Measurements from ENCODE around the gene ZNF580.

ZNF580 gene

DNA sequence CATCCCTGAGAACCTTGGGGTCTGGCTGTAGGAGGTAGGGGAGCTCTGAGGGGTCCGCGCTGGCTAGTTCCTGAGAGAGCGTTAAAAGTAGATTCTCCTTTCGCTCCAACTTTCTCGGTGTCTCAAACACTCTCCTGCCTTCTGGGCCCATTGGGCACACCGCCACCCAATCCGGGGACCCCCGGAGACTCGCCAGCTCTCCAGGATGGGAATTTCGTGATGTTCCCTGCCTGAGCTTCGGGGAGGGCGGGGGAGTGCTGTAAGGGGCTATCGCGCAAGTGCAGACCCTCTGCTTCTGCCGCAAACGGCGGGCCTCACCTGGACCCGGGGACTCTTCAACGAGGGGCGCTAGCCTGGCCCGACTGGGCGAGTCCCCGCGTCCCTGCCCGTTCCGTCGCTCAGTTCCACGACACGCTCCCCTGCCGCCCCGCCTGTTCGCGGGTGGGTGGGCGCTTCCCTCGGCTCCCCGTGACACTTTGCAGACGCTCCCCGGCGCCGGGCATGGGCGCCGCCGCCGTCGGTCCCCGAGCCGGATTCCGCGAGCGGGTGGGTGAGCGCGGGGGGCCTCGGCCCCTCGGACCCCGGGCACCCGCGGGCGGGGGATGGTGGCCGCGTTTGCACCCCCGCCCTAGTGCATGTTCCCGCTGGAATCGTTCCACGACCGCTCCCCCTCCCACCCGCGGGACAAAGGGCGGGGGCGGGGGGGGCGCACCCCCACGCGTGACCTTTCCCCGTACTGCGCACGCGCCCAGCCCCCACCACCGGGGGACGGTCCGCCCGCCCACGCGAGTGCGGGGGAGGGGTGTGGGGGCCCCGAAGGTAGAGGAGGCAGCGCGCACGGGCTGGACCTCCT lies 7.2 kb downstream of the ZNF580 start, which contains the start of gene CCDC106:
TSS of gene CCDC106 (plus strand) at position 481 of the 853 bp plus-strand sequence. CDS start 835 bp downstream, outside the sequence.
- peak within 1 kb of the TSS; percentile 96 for H3K4me3 ChIP-seq (ENCODE audit: low read depth, low read length)
- H3K36me3 ChIP-seq (ENCODE audit: control insufficient read depth in 2 of 2, insufficient read depth in 1 of 2, low read length in 2 of 2) = peaks cover 12 to 45% of the 10 kb centered on the region in 2 experiments; a peak in 2 of 3 replicates
- H3K4me1 ChIP-seq (ENCODE audit: control insufficient read depth, insufficient read depth, low read length) = peaks cover 15% of the 10 kb centered on the region
- no peaks in the 10 kb centered on the region for H3K9me3 ChIP-seq (ENCODE audit: control insufficient read depth, insufficient read depth, low read depth, low read length)
- POLR2A ChIA-PET = interaction anchor here (0.5 to 1.9 kb wide), 14 partner anchors 9 to 485 kb away, joined by 3 to 10 read pairs (median 5); partner anchors contain the start of genes FIZ1, PPP6R1, UBE2S and ZNF524
- CTCF ChIA-PET = interaction anchor here (0.5 to 3.0 kb wide), 12 partner anchors 9 to 1220 kb away, joined by 3 to 37 read pairs (median 4); no protein-coding TSS in a partner anchor
- H3K27ac ChIP-seq (ENCODE audit: extremely low read depth, low read depth, low read length) = peak within 1 kb of the TSS; percentile 93
- no peak for TF ChIP-seq ZNF664 (tag by site-specific recombination; IDR thresholded peaks at IDR 0.05)
- TF ChIP-seq SCRT1 (tag by site-specific recombination; IDR thresholded peaks at IDR 0.05; ENCODE audit: borderline replicate concordance) = no peak
- TF ChIP-seq KLF10 (tag by site-specific recombination; IDR thresholded peaks at IDR 0.05) = peak; percentile 75
- no peak for TF ChIP-seq ZNF148 (tag by site-specific recombination; IDR thresholded peaks at IDR 0.05; ENCODE audit: borderline replicate concordance)
- no peak for TF ChIP-seq ZSCAN5A (tag by site-specific recombination; IDR thresholded peaks at IDR 0.05)
- no peak for TF ChIP-seq ZBTB1 (tag by site-specific recombination; IDR thresholded peaks at IDR 0.05)
- peak; percentile 67 for TF ChIP-seq ZNF398 (tag by site-specific recombination; IDR thresholded peaks at IDR 0.05)
- no peak for TF ChIP-seq ZNF211 (tag by site-specific recombination; IDR thresholded peaks at IDR 0.05; ENCODE audit: low read depth)
- no peak for TF ChIP-seq ZSCAN4 (tag by site-specific recombination; IDR thresholded peaks at IDR 0.05)
- TF ChIP-seq, protein P1, sequence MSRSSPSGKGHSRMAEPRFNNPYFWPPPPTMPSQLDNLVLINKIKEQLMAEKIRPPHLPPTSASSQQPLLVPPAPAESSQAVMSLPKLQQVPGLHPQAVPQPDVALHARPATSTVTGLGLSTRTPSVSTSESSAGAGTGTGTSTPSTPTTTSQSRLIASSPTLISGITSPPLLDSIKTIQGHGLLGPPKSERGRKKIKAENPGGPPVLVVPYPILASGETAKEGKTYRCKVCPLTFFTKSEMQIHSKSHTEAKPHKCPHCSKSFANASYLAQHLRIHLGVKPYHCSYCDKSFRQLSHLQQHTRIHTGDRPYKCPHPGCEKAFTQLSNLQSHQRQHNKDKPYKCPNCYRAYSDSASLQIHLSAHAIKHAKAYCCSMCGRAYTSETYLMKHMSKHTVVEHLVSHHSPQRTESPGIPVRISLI (tag by site-specific recombination; IDR thresholded peaks at IDR 0.05) = no peak
- TF ChIP-seq ZNF776 (tag by site-specific recombination; IDR thresholded peaks at IDR 0.05; ENCODE audit: borderline replicate concordance) = no peak
- TF ChIP-seq, protein P2, sequence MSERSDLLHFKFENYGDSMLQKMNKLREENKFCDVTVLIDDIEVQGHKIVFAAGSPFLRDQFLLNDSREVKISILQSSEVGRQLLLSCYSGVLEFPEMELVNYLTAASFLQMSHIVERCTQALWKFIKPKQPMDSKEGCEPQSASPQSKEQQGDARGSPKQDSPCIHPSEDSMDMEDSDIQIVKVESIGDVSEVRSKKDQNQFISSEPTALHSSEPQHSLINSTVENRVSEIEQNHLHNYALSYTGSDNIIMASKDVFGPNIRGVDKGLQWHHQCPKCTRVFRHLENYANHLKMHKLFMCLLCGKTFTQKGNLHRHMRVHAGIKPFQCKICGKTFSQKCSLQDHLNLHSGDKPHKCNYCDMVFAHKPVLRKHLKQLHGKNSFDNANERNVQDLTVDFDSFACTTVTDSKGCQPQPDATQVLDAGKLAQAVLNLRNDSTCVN (tag by site-specific recombination; optimal IDR thresholded peaks at IDR 0.05) = peak; percentile 87
- TF ChIP-seq ZNF621 (tag by site-specific recombination; IDR thresholded peaks at IDR 0.05) = no peak
- TF ChIP-seq ZNF202 (tag by site-specific recombination; IDR thresholded peaks at IDR 0.05; ENCODE audit: borderline replicate concordance) = no peak
- TF ChIP-seq, protein P3, sequence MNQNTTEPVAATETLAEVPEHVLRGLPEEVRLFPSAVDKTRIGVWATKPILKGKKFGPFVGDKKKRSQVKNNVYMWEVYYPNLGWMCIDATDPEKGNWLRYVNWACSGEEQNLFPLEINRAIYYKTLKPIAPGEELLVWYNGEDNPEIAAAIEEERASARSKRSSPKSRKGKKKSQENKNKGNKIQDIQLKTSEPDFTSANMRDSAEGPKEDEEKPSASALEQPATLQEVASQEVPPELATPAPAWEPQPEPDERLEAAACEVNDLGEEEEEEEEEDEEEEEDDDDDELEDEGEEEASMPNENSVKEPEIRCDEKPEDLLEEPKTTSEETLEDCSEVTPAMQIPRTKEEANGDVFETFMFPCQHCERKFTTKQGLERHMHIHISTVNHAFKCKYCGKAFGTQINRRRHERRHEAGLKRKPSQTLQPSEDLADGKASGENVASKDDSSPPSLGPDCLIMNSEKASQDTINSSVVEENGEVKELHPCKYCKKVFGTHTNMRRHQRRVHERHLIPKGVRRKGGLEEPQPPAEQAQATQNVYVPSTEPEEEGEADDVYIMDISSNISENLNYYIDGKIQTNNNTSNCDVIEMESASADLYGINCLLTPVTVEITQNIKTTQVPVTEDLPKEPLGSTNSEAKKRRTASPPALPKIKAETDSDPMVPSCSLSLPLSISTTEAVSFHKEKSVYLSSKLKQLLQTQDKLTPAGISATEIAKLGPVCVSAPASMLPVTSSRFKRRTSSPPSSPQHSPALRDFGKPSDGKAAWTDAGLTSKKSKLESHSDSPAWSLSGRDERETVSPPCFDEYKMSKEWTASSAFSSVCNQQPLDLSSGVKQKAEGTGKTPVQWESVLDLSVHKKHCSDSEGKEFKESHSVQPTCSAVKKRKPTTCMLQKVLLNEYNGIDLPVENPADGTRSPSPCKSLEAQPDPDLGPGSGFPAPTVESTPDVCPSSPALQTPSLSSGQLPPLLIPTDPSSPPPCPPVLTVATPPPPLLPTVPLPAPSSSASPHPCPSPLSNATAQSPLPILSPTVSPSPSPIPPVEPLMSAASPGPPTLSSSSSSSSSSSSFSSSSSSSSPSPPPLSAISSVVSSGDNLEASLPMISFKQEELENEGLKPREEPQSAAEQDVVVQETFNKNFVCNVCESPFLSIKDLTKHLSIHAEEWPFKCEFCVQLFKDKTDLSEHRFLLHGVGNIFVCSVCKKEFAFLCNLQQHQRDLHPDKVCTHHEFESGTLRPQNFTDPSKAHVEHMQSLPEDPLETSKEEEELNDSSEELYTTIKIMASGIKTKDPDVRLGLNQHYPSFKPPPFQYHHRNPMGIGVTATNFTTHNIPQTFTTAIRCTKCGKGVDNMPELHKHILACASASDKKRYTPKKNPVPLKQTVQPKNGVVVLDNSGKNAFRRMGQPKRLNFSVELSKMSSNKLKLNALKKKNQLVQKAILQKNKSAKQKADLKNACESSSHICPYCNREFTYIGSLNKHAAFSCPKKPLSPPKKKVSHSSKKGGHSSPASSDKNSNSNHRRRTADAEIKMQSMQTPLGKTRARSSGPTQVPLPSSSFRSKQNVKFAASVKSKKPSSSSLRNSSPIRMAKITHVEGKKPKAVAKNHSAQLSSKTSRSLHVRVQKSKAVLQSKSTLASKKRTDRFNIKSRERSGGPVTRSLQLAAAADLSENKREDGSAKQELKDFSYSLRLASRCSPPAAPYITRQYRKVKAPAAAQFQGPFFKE (tag by site-specific recombination; IDR thresholded peaks at IDR 0.05; ENCODE audit: borderline replicate concordance) = no peak
- no peak for TF ChIP-seq ZNF112 (tag by site-specific recombination; IDR thresholded peaks at IDR 0.05)
- no peak for TF ChIP-seq ZNF133 (tag by site-specific recombination; IDR thresholded peaks at IDR 0.05)
- no peak for TF ChIP-seq ZNF391 (tag by site-specific recombination; IDR thresholded peaks at IDR 0.05; ENCODE audit: borderline replicate concordance, low read depth)

All from HEK293 (cell line).